Astrocyte (in vitro differentiated cells and primary cell): ENCODE measurements around the gene MAGI1.

ENCODE experiments used
- CTCF ChIP-seq: IDR thresholded peaks from 2 replicates; pipeline ENCODE4 v1.5.1; 2011; ENCODE audit warnings: low read depth, mild to moderate bottlenecking, inconsistent platforms, low read length, moderate library complexity; ENCODE audit not compliant: insufficient read depth
- EZH2 ChIP-seq: IDR thresholded peaks from 2 replicates; pipeline ENCODE4 v1.6.1; 2012; ENCODE audit warnings: mild to moderate bottlenecking, low read length, inconsistent platforms; ENCODE audit not compliant: insufficient read depth

GRCh38 chr3:66050821-66051220, 12.1 kb upstream of the MAGI1 start:
- TF ChIP-seq CTCF (no peak), EZH2 (no peak)
